IPS DF 6.9 (cell line): ENCODE measurements around the gene SPHK2.
"Not testable (repeated sequence)": the region's sequence is repeated elsewhere in the genome, so short reads cannot be mapped to it uniquely, and the experiment has no call there.

Experiments
- DNase-seq: peaks from one replicate; pipeline ENCODE4 v3.0.0-alpha.2; 2013; ENCODE audit warnings: low read depth, low spot score
- H3K27ac ChIP-seq: one replicate; pipeline ENCODE4 v1.5.1; 2013; ENCODE audit warnings: low read length, control low read depth
- H3K27me3 ChIP-seq: 2 replicates; pipeline ENCODE4 v1.6.1; 2013; ENCODE audit warnings: mild to moderate bottlenecking, low read length; ENCODE audit not compliant: control insufficient read depth, insufficient read depth
- H3K36me3 ChIP-seq: 2 replicates; pipeline ENCODE4 v1.6.1; 2013; ENCODE audit warnings: low read length; ENCODE audit not compliant: control insufficient read depth, insufficient read depth
- H3K4me1 ChIP-seq: 2 replicates; pipeline ENCODE4 v1.6.1; 2013; ENCODE audit warnings: low read length; ENCODE audit not compliant: control insufficient read depth, insufficient read depth
- H3K4me3 ChIP-seq: 2 replicates; pipeline ENCODE4 v1.5.1; 2013; ENCODE audit warnings: mild to moderate bottlenecking, low read length
- H3K9me3 ChIP-seq: 2 replicates; pipeline ENCODE4 v1.6.1; 2013; ENCODE audit warnings: low read length, inconsistent platforms; ENCODE audit not compliant: control insufficient read depth, insufficient read depth
- WGBS: extraction: QIAGEN DNeasy Blood & Tissue Kit; methylation state at CpG from one replicate; pipeline ENCODE4 v1.1.7; 2013; ENCODE audit warnings: mixed read lengths, missing lambda C conversion rate; ENCODE audit not compliant: insufficient read length, insufficient coverage; 5-methylcytosine and 5-hydroxymethylcytosine counted together

SPHK2 gene

GRCh38 chr19:48673436-48674100 lies 54.3 kb downstream of the SPHK2 start:
- Histone ChIP-seq H3K27me3 (no peaks in the 10 kb centered on the region), H3K4me3 (no peak overlapping the region), H3K9me3 (no peaks in the 10 kb centered on the region), H3K27ac (no peak overlapping the region), H3K36me3 (no peaks in the 10 kb centered on the region), H3K4me1 (peaks cover 9% of the 10 kb centered on the region)
- no peak for DNase-seq
- WGBS: no CpG with 5 or more reads among the region's 25 CpGs

- H3K4me1 ChIP-seq: peaks cover 9% of the 10 kb centered on the region
- no peaks in the 10 kb centered on the region for H3K36me3 ChIP-seq
- WGBS: no CpG with 5 or more reads among the region's 19 CpGs
- no peak overlapping the region for H3K27ac ChIP-seq
- no peak overlapping the region for H3K4me3 ChIP-seq
- no peaks in the 10 kb centered on the region for H3K27me3 ChIP-seq
- H3K9me3 ChIP-seq: no peaks in the 10 kb centered on the region
- no peak for DNase-seq
Measured at GRCh38 chr19:48674216-48674809, 55.0 kb downstream of the SPHK2 start.

GRCh38 chr19:48674921-48675824 lies 55.9 kb downstream of the SPHK2 start:
- peak; percentile 92 for DNase-seq
- H3K27ac ChIP-seq: no peak overlapping the region
- H3K4me1 ChIP-seq: peaks cover 9% of the 10 kb centered on the region

GRCh38 chr19:48676487-48676886 lies 57.2 kb downstream of the SPHK2 start:
- no CpG with 5 or more reads among the region's 17 CpGs for WGBS
- Histone ChIP-seq H3K27ac (no peak overlapping the region), H3K9me3 (no peaks in the 10 kb centered on the region), H3K27me3 (no peaks in the 10 kb centered on the region), H3K4me3 (no peak overlapping the region), H3K36me3 (no peaks in the 10 kb centered on the region), H3K4me1 (peaks cover 9% of the 10 kb centered on the region)
- no peak for DNase-seq

More at GRCh38 chr19:48674921-48675824, 55.9 kb downstream of the SPHK2 start:
- no peak overlapping the region for H3K4me3 ChIP-seq
- H3K36me3 ChIP-seq: no peaks in the 10 kb centered on the region
- no peaks in the 10 kb centered on the region for H3K27me3 ChIP-seq
- WGBS: no CpG with 5 or more reads among the region's 28 CpGs
- no peaks in the 10 kb centered on the region for H3K9me3 ChIP-seq

- no peaks in the 10 kb centered on the region for H3K9me3 ChIP-seq
- WGBS: no CpG with 5 or more reads among the region's 13 CpGs
- H3K36me3 ChIP-seq: no peaks in the 10 kb centered on the region
- no peak overlapping the region for H3K4me3 ChIP-seq
- no peak for DNase-seq
- H3K4me1 ChIP-seq: peaks cover 9% of the 10 kb centered on the region
- no peak overlapping the region for H3K27ac ChIP-seq
- H3K27me3 ChIP-seq: no peaks in the 10 kb centered on the region
Measured at GRCh38 chr19:48676887-48677286, 57.6 kb downstream of the SPHK2 start.

- Histone ChIP-seq H3K4me1 (peaks cover 7% of the 10 kb centered on the region), H3K27me3 (no peaks in the 10 kb centered on the region), H3K9me3 (no peaks in the 10 kb centered on the region), H3K36me3 (no peaks in the 10 kb centered on the region), H3K27ac (no peak overlapping the region), H3K4me3 (no peak overlapping the region)
- no peak for DNase-seq
- WGBS: no CpG with 5 or more reads among the region's 4 CpGs
Measured at GRCh38 chr19:48678201-48678600, 58.9 kb downstream of the SPHK2 start.

GRCh38 chr19:48680006-48680405 lies 60.7 kb downstream of the SPHK2 start:
- H3K36me3 ChIP-seq, H3K4me3 ChIP-seq, H3K9me3 ChIP-seq, H3K27ac ChIP-seq, H3K27me3 ChIP-seq, H3K4me1 ChIP-seq, DNase-seq: not testable (repeated sequence)
- WGBS: no CpG with 5 or more reads among the region's 19 CpGs
